Liver (tissue), 9 donors: Measurements from ENCODE around the gene ASCC1. TPM values are rescaled to one million over a fixed set of nuclear protein-coding genes. Genes with fewer than 3 reads are reported as not detected.

Experiments
- DNase-seq: peaks from one replicate; pipeline ENCODE4 v3.0.0-alpha.2; 2017; ENCODE audit warnings: low spot score
- H3K27ac ChIP-seq, 2 donors: one replicate each; pipeline ENCODE4 v1.7.0; 2013; ENCODE audit warnings: inconsistent platforms in 2 of 2, low read length in 2 of 2, control low read depth in 1 of 2, low read depth in 1 of 2, mild to moderate bottlenecking in 1 of 2
- H3K27me3 ChIP-seq, 4 donors: one replicate each; pipeline versions ENCODE4 v1.6.1 to v1.7.0; 2013; ENCODE audit warnings: low read length in 3 of 4, inconsistent platforms in 1 of 4, mild to moderate bottlenecking in 1 of 4, moderate library complexity in 1 of 4; ENCODE audit not compliant: control insufficient read depth in 4 of 4, insufficient read depth in 4 of 4
- H3K36me3 ChIP-seq, 4 donors: one replicate each; pipeline versions ENCODE4 v1.6.1 to v1.7.0; 2013; ENCODE audit warnings: low read length in 3 of 4, mild to moderate bottlenecking in 3 of 4, low read depth in 1 of 4, moderate library complexity in 1 of 4; ENCODE audit not compliant: control insufficient read depth in 4 of 4, insufficient read depth in 3 of 4
- H3K4me1 ChIP-seq, 4 donors: one replicate each; pipeline versions ENCODE4 v1.6.1 to v1.7.0; 2013; ENCODE audit warnings: low read length in 3 of 4, mild to moderate bottlenecking in 3 of 4, moderate library complexity in 1 of 4; ENCODE audit not compliant: control insufficient read depth in 4 of 4, insufficient read depth in 4 of 4
- H3K4me3 ChIP-seq, 3 donors: one replicate each; pipeline versions ENCODE4 v1.6.1 to v1.7.0; 2013; ENCODE audit warnings: low read length in 3 of 3, control low read depth in 1 of 3, low read depth in 1 of 3, mild to moderate bottlenecking in 1 of 3
- H3K9ac ChIP-seq, 2 donors: one replicate each; pipeline ENCODE4 v1.7.0; 2013; ENCODE audit warnings: low read length in 2 of 2, mild to moderate bottlenecking in 2 of 2, moderate library complexity in 2 of 2, control low read depth in 1 of 2, low read depth in 1 of 2
- H3K9me3 ChIP-seq, 4 donors: one replicate each; pipeline versions ENCODE4 v1.6.1 to v1.7.0; 2013; ENCODE audit warnings: low read length in 3 of 4; ENCODE audit not compliant: control insufficient read depth in 4 of 4
- ATF3 ChIP-seq: IDR thresholded peaks from 2 replicates; pipeline ENCODE4 v1.6.1; 2016; ENCODE audit warnings: antibody characterized with exemption
- CTCF ChIP-seq: fragments of 150-350 bp; IDR thresholded peaks from 2 replicates; pipeline ENCODE4 v1.5.1; 2017; ENCODE audit warnings: improper control_type of control experiment, low read depth, low read length; ENCODE audit not compliant: missing input control
- FOXA1 ChIP-seq: IDR thresholded peaks from 2 replicates; pipeline ENCODE4 v1.6.1; 2016; ENCODE audit warnings: antibody characterized with exemption
- FOXA2 ChIP-seq: IDR thresholded peaks from 2 replicates; pipeline ENCODE4 v1.6.1; 2016; ENCODE audit warnings: antibody characterized with exemption
- GABPA ChIP-seq, 2 donors: IDR thresholded peaks in 1 of 2; conservative IDR thresholded peaks in 1 of 2; 2 replicates each; pipeline ENCODE4 v1.6.1; 2016; ENCODE audit warnings: antibody characterized with exemption in 2 of 2, mild to moderate bottlenecking in 1 of 2, moderate library complexity in 1 of 2
- HNF4A ChIP-seq, 2 donors: conservative IDR thresholded peaks; 2 replicates each; pipeline ENCODE4 v1.6.1; 2016; ENCODE audit warnings: antibody characterized with exemption in 2 of 2, mild to moderate bottlenecking in 2 of 2
- HNF4G ChIP-seq: IDR thresholded peaks from 2 replicates; pipeline ENCODE4 v1.6.1; 2016; ENCODE audit warnings: antibody characterized with exemption
- JUND ChIP-seq, 2 donors: IDR thresholded peaks; 2 replicates each; pipeline ENCODE4 v1.6.1; 2016; ENCODE audit warnings: antibody characterized with exemption in 2 of 2
- MAX ChIP-seq: IDR thresholded peaks from 2 replicates; pipeline ENCODE4 v1.6.1; 2016; ENCODE audit warnings: antibody characterized with exemption
- NR2F2 ChIP-seq: IDR thresholded peaks from 2 replicates; pipeline ENCODE4 v1.6.1; 2016; ENCODE audit warnings: antibody characterized with exemption
- RAD21 ChIP-seq, 2 donors: IDR thresholded peaks; 2 replicates each; pipeline ENCODE4 v1.6.1; 2016; ENCODE audit warnings: antibody characterized with exemption in 2 of 2, mild to moderate bottlenecking in 2 of 2
- RXRA ChIP-seq, 2 donors: IDR thresholded peaks; 2 replicates each; pipeline ENCODE4 v1.6.1; 2017 to 2018; ENCODE audit warnings: antibody characterized with exemption in 2 of 2, mild to moderate bottlenecking in 1 of 2
- SP1 ChIP-seq: IDR thresholded peaks from 2 replicates; pipeline ENCODE4 v1.6.1; 2018; ENCODE audit warnings: antibody characterized with exemption, mild to moderate bottlenecking
- TAF1 ChIP-seq: conservative IDR thresholded peaks from 2 replicates; pipeline ENCODE4 v1.6.1; 2016; ENCODE audit warnings: antibody characterized with exemption, mild to moderate bottlenecking
- YY1 ChIP-seq: IDR thresholded peaks from 2 replicates; pipeline ENCODE4 v1.6.1; 2016; ENCODE audit warnings: antibody characterized with exemption, mild to moderate bottlenecking
- ZBTB33 ChIP-seq: IDR thresholded peaks from 2 replicates; pipeline ENCODE4 v1.6.1; 2016; ENCODE audit warnings: antibody characterized with exemption
- WGBS: extraction: QIAGEN DNeasy Blood & Tissue Kit; methylation state at CpG from one replicate; pipeline ENCODE4 v1.1.7; 2013; 5-methylcytosine and 5-hydroxymethylcytosine counted together
- polyA plus RNA-seq, 2 donors: library from polyadenylated mRNA; stranded (reverse) in 1 of 2; unstranded in 1 of 2; fragments of 200-250 nt in 1 of 2; fragments of >200 nt in 1 of 2; fragmentation: Nextera tagmentation in 1 of 2; extraction: Ambion mirVana in 1 of 2; gene quantifications; one replicate each; pipeline versions ENCODE4 v1.2.1 to v1.2.3, GENCODE V29; 2013 to 2015
- total RNA-seq, 2 donors: library from RNA; depleted of rRNA; stranded (reverse); fragments of >200 nt; gene quantifications; one replicate each; pipeline ENCODE4 v1.2.3, GENCODE V29; 2014
- donor health status: healthy.
- donor health status: healthy.
- donor health status: healthy.
- donor health status: healthy.
- donor health status: healthy.

The ASCC1 gene
- total and polyA plus RNA-seq, 4 donors = 6.9 to 13.9 (median 10.2) TPM

GRCh38 chr10:72068126-72068765 lies 147.8 kb downstream of the ASCC1 start:
- no peak overlapping the region for H3K9ac ChIP-seq
- no peak overlapping the region for H3K4me3 ChIP-seq
- H3K36me3 ChIP-seq = no peaks in the 10 kb centered on the region
- no peaks in the 10 kb centered on the region for H3K9me3 ChIP-seq
- no peak overlapping the region for H3K27ac ChIP-seq
- 98% methylated on average over 11 of the region's 11 CpGs for WGBS
- H3K4me1 ChIP-seq = peaks cover 0 to 10% (median 1%) of the 10 kb centered on the region in 4 donors
- no peaks in the 10 kb centered on the region for H3K27me3 ChIP-seq
- DNase-seq = no peak
- TF ChIP-seq HNF4A (conservative IDR thresholded peaks at IDR 0.05) (no peak), FOXA2 (no peak), CTCF (no peak), GABPA (IDR thresholded peaks at IDR 0.05 in 1 of 2, conservative IDR thresholded peaks at IDR 0.05 in 1 of 2) (no peak), HNF4G (no peak), YY1 (no peak), NR2F2 (no peak), ATF3 (no peak), RAD21 (IDR thresholded peaks at IDR 0.05) (no peak), TAF1 (no peak), FOXA1 (no peak), MAX (no peak), SP1 (no peak), RXRA (IDR thresholded peaks at IDR 0.05) (no peak), JUND (IDR thresholded peaks at IDR 0.05) (no peak)

- no peak for TF ChIP-seq CTCF
- no peak for TF ChIP-seq ZBTB33
- TF ChIP-seq MAX = no peak
- TF ChIP-seq HNF4A (conservative IDR thresholded peaks at IDR 0.05) = no peak
- no peak for TF ChIP-seq FOXA2
- no peak for TF ChIP-seq RAD21 (IDR thresholded peaks at IDR 0.05)
- no peak for TF ChIP-seq ATF3
- no peak for TF ChIP-seq TAF1
- no peak for TF ChIP-seq RXRA (IDR thresholded peaks at IDR 0.05)
- no peak for TF ChIP-seq FOXA1
- TF ChIP-seq YY1 = no peak
- no peak for TF ChIP-seq SP1
- Histone ChIP-seq H3K27me3 (no peaks in the 10 kb centered on the region), H3K36me3 (no peaks in the 10 kb centered on the region), H3K9ac (no peak overlapping the region), H3K4me3 (no peak overlapping the region), H3K4me1 (peaks cover 0 to 10% (median 1%) of the 10 kb centered on the region in 4 donors), H3K9me3 (no peaks in the 10 kb centered on the region), H3K27ac (no peak overlapping the region)
- WGBS = 92% methylated on average over 13 of the region's 13 CpGs
- no peak for DNase-seq
Measured at GRCh38 chr10:72067463-72068125, 148.5 kb downstream of the ASCC1 start.
